ENCODE results near the gene RPL28. TPM values are rescaled to one million over a fixed set of nuclear protein-coding genes. Genes with fewer than 3 reads are reported as not detected.

RPL28 gene
- total and polyA plus RNA-seq, 2 donors (not counting 3 experiments of a cell fraction or from before 2014, with no cell fraction given) = 1,872 to 3,435 TPM

DNA sequence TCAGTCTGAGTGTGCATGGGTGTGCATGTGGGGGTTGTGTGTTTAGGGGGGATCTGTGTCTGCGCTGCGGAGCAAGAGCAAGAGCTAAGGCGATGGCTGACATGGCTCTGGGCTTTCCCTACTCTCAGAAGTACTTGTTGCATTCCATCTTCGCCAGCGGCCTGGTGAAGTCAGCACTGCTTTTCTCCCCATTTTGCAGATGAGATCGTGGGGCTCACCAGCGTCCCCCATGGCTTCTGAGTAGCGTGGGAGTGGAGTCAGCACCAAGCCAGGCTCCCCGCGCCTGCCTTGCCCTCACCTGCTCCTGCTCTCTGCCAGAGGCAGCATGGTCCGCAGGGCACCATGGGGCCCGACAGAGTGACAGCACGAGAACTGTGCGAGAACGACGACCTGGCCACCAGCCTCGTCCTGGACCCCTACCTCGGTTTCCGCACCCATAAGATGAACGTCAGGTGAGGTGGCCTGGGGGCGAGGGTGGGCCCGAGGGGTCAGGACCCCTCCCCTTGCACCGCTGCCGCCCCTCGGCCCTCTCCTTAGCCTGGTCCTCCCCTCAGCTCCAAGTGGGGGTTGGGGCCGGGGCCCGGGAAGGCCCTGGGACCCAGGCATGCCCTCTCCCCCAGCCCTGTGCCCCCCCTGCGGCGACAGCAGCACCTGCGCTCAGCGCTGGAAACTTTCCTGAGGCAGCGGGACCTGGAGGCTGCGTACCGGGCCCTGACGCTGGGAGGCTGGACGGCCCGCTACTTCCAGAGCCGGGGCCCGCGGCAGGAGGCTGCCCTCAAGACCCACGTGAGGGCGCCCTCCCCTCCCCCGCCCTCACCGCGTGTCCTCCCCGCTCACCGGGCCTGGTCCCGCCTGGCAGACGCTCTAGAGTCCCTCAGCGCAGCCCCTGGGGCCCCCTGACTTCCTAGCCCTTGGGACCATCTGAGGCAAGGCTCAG, 43.9 kb upstream of the RPL28 start:
- Histone ChIP-seq H3K4me2 (ENCODE audit: insufficient read depth, low read length) (no peak overlapping the region), H3K27me3 (ENCODE audit: control insufficient read depth in 2 of 2, insufficient read depth in 2 of 2, low read length in 2 of 2) (peaks cover 0 to under 1% of the 10 kb centered on the region in 2 experiments), H3K4me1 (ENCODE audit: control insufficient read depth, extremely low read depth, insufficient read depth, low read length) (peaks cover 10% of the 10 kb centered on the region), H3K9me3 (replicated peaks; ENCODE audit: control insufficient read depth, insufficient read depth, low read length) (no peaks in the 10 kb centered on the region), H3K27ac (ENCODE audit: insufficient read depth, low read depth, low read length) (no peak overlapping the region), H2AFZ (ENCODE audit: low read depth, low read length) (no peak overlapping the region), H3K4me3 (replicated peaks in 1 of 3; ENCODE audit: insufficient read depth in 1 of 3, low read depth in 1 of 3, low read length in 3 of 3) (no peak overlapping the region), H3K9ac (replicated peaks; ENCODE audit: extremely low read depth, insufficient read depth, low read length) (no peak overlapping the region), H3K9me1 (replicated peaks; ENCODE audit: control insufficient read depth, extremely low read depth, insufficient read depth, low read length) (no peaks in the 10 kb centered on the region), H3K79me2 (ENCODE audit: control insufficient read depth, insufficient read depth, low read length) (no peaks in the 10 kb centered on the region), H4K20me1 (replicated peaks; ENCODE audit: control insufficient read depth, extremely low read depth, insufficient read depth, low read length) (no peaks in the 10 kb centered on the region), H3K36me3 (ENCODE audit: control insufficient read depth in 2 of 2, extremely low read depth in 1 of 2, insufficient read depth in 2 of 2, low read length in 2 of 2) (peaks cover 0 to 7% of the 10 kb centered on the region in 2 experiments)
- DNase-seq (ENCODE audit: low read depth, low spot score) (no peak), FAIRE-seq (no peak)
- intact Hi-C loops (cut with micrococcal nuclease) = no loop called here
- no TSS peak for BruUV-seq (replicated peaks)
- dilution Hi-C loops (cut with MboI; ENCODE audit: extremely low pct_ligation_motif_present, low sequenced_read_pairs) = no loop called here
- TF ChIP-seq POLR2A (IDR thresholded peaks at IDR 0.05; ENCODE audit: low read depth, low read length) (no peak), FOS (IDR thresholded peaks at IDR 0.05; ENCODE audit: borderline replicate concordance, insufficient read depth, low read length) (no peak), EZH2 (IDR thresholded peaks at IDR 0.05; ENCODE audit: borderline replicate concordance, low read depth, low read length, severe bottlenecking) (no peak), POLR2AphosphoS5 (IDR thresholded peaks at IDR 0.05; ENCODE audit: insufficient read depth, low read depth, low read length) (no peak), JUN (IDR thresholded peaks at IDR 0.05; ENCODE audit: borderline replicate concordance, insufficient read depth, insufficient read length, low read depth) (no peak), MYC (IDR thresholded peaks at IDR 0.05; ENCODE audit: low read depth, low read length) (no peak), GATA2 (IDR thresholded peaks at IDR 0.05; ENCODE audit: insufficient read depth, insufficient read length, low read depth, low read length) (no peak)
- TF ChIP-seq, protein P1, sequence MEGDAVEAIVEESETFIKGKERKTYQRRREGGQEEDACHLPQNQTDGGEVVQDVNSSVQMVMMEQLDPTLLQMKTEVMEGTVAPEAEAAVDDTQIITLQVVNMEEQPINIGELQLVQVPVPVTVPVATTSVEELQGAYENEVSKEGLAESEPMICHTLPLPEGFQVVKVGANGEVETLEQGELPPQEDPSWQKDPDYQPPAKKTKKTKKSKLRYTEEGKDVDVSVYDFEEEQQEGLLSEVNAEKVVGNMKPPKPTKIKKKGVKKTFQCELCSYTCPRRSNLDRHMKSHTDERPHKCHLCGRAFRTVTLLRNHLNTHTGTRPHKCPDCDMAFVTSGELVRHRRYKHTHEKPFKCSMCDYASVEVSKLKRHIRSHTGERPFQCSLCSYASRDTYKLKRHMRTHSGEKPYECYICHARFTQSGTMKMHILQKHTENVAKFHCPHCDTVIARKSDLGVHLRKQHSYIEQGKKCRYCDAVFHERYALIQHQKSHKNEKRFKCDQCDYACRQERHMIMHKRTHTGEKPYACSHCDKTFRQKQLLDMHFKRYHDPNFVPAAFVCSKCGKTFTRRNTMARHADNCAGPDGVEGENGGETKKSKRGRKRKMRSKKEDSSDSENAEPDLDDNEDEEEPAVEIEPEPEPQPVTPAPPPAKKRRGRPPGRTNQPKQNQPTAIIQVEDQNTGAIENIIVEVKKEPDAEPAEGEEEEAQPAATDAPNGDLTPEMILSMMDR (IDR thresholded peaks at IDR 0.05; ENCODE audit: extremely low read depth in 1 of 2, insufficient read depth in 1 of 2, low read depth in 1 of 2, low read length in 2 of 2) = no peak
- TF ChIP-seq, protein P2, sequence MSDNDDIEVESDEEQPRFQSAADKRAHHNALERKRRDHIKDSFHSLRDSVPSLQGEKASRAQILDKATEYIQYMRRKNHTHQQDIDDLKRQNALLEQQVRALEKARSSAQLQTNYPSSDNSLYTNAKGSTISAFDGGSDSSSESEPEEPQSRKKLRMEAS (IDR thresholded peaks at IDR 0.05; ENCODE audit: insufficient read depth, insufficient read length) = no peak
- POLR2A ChIA-PET = no interaction called here
- CTCF ChIA-PET = interaction anchor here (1.0 to 1.4 kb wide), 2 partner anchors 41 kb away, joined by 3 to 6 read pairs; no protein-coding TSS in a partner anchor
